Epidermal melanocyte (primary cell): ENCODE results near the gene TASOR2.
A peak's percentile ranks its signal among the peaks of the same experiment; 100 is the strongest.

Experiments
- DNase-seq: peaks from one replicate; pipeline ENCODE4 v3.0.0; 2011; ENCODE audit warnings: low spot score; ENCODE audit not compliant: insufficient read length

TASOR2 gene, protein sequence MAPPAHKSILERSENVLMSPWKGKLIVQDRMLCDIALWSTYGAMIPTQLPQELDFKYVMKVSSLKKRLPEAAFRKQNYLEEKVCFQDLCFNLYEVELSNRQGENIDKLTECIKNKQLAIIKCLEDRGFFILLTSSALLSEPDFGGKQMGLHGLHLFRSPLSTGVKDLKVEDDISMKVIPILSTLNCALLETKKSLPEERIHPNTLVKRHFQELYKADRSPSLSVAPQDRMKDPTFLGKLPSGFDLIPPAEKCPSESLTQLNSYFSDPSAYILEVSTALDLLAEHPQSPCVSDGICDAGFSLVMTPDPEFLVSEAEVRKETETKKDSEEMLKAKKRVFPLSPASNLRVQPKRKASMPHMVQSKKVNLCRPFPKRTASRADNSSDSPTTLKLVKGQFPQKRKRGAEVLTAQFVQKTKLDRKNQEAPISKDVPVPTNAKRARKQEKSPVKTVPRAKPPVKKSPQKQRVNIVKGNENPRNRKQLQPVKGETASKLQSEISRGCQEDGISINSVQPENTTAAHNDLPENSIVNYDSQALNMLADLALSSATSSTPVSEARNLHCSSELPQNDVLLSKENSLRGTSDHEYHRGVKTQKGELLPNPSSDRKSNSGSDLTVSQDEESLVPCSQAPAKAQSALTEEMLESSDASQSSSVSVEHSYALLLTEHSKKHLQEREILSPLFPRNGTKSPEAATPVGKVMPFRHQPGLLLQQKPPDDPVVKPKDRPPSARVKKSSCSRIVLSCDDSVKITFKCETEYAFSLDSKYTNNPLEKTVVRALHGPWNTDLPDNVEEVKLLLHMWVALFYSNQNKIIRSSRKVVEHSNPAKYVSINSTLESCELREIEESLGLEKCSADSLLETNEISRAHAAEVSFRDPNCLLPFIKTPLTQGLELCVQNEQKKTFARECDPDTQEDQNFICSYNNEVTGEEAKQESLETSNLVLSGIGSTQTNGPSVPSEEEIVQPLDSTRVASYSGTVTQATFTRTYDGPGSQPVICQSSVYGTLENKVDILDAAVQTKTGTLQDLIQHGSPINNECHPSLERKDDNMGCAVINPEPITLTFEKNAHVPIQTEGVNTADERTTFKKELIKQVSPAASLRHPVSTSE (N-terminal part only)

DNA sequence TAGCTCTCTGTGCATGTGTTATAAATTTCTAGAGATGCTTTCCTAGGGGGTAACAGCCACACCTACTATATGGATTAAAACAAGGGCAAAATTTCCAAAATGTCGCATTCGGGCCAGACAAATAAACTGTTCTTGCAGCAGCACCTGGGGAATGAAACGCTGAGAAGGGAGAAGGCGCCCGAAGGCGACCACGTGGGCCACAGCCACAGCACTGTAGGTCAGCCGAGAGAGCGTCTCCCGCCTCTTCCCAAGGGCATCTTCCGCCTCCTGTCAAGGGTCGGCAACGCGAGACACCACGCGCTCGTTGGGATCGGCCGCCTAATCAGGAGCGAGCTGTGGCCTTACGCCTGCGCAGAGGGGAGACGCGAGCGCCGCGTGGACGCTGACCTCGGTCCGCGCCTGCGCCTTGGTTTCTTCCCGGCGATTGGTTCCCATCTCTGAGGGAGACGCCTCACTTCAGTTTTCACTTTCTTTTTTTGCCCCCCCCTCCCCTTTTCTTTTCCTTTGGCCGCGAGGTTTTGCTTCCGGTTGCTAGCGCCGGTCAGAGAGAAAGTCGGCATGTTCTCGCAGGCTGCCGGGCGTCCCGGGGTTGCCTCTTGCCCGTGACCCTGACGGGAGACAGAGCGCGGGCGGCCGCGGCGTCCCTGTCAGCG lies at the start of gene TASOR2:
Gene TASOR2 (plus strand): TSS at position 521 of the 653 bp plus-strand sequence. CDS start 35,805 bp downstream, outside the sequence.
- peak; percentile 83 for DNase-seq

DNA sequence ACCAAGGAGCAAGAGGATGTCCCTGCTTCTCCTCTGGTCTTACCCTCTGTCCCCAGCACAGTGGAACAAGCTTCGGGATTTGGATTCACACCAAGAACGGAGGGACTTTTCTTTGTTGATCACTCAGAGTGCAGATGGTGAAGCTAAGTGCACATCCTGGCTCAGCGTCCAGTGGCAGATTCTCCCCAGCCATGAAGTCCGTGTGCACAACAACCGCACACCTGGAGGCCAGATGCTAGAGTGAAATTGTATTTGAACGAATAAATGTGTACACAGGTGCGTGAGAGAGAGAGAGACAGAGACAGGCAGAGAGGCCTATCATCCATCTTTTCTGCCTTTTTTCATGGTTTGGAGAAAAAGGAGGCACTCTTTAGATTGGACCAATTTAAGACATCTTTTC lies 49.7 kb upstream of the TASOR2 start:
- DNase-seq, result no peak

DNA sequence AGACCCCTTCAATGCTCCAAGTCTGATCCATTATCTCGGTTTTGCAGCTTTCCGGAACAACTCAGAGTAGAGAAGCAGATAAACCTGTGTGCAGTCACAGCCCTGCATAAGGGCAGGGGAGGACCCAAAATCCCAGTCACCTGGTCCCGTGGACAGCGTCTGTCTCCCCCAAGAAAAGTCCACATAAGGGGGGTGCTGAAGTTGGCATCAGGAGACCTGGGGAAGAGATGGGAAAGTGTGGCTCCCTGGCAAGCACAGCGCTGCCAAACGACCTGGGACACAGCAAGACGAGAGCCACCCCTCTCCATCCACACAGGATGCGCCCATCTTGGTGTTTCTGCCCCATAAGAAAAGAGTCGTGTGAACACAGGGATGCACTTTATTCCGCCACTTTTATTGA lies 46.1 kb upstream of the TASOR2 start:
- DNase-seq, result no peak

DNA sequence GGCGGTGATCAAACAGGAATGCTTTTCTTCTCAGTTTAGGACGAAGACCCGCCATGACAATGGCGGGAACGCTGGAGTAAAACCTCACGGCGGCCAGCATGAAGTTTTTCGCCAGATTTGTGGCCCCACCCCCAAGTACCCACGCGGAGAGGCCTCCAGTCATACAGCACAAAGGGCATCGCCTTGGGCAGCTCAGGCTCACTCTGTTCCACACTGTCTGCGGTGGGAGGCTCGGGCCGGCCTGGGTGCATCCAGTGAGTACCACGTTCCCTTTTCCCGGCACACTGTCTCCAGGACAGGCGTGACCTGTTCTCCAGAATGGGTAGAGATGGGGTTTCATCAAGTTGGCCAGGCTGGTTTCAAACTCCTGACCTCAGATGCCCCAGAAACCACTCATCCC lies 45.6 kb upstream of the TASOR2 start:
- DNase-seq, result no peak

DNA sequence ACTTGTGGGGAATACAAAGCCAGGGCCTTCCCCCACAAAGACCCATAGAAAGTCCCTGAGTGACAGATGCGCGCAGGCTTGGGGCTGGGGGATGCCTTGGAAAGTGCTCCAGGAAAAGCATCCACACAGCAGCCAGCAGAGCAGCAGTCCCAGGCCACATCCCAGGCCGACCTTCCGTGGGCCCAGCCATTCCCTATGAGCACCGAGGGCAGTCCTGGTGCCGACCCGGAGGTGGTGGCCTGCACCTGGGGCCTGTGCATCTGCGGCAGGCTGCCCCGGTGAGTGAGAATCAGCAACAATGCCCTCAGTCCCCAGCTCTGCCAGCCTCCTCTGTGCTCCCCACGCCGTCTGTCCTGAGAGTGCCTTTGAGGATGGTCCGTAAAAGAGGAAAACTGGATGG lies 44.6 kb upstream of the TASOR2 start:
- no peak for DNase-seq

DNA sequence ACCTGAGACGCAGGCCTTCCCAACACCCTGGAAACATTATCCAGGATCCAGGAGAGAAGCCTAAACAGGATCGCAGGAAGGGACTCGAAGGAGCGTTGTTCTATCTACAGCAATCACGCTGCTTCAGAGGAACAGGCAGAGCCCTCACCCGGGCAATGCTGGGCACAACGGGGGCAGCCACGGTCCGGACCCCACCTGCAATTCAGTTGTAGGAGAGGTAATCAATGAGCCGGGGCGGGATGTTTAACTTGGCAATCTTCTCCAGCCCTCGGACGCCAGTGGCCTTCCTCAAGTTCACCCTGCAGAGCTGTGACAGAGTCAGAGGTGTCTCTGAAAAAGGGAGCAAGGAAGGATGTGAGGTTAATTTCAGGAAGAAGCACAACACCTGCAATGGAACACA lies 44.1 kb upstream of the TASOR2 start:
- no peak for DNase-seq

DNA sequence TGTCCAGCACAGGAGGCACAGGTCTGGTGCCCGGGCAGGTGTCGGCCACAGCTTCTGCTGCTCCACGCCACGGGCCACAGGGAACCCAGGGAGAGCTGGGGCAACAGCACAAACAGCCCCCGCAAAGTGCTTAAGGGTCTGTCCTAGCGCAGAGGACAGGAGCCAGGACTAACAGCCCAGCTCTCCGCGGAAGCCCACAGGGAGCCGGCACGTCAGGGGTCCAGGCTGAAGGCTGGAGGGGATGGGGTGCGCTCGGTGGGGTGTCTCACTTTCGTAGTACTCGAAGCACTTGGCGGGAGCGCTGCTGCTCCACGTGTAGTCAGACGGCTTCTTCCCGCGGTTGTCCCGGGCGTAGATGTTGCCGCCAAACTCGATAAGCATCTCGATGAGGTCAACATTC lies 43.1 kb upstream of the TASOR2 start:
- DNase-seq, result no peak

DNA sequence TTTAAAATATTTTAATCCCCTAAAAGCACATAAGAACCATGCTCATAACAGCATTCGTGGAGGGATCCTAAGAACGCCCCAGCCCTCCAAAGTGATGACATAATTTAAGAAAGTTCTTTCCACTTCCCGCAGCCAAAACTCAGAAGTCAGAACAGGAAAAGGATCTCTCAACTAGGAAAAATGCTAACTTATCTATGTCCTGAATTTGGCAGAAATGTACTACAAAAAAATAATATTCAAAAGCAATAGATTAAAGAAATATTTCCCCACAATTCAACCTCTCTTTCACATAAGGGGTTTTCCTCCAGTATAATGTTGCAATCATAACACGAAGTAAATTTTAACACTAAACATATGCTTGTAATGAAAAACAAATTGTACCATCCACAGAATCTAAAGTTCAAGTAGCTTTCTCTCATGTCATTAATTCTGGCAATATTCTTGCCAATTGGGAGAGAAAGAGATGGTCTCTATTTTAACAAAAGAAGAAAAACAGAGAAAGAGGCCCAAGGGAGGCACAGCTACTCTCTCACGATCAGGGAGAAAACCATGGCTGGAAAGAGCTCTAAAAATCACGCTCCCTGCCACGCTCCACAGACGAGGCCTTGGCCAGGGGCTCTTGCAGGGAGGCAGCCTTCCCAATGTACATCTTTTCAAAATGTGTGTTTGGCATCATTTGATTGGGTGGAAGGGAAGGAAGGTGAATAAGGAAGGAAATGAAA lies 41.1 kb upstream of the TASOR2 start:
- peak; percentile 45 for DNase-seq

DNA sequence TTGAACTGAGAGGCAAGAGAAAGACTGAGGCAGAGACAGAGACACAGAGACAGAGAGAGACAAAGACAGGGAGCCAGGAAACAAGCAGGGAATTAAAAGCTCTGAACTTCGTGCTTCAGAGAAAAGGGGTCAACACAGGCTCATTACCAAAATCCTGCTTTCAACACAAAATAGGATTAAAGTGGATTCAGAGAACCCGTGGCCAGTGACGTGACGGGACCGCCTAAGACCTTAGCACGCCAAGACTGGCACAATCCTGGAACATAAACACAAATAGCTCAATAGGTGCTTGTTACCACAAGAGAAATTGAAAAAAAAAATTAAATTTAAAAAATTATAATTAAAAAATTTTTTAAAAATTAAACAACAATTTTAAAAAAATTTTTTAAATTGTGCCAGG lies 39.7 kb upstream of the TASOR2 start:
- no peak for DNase-seq

DNA sequence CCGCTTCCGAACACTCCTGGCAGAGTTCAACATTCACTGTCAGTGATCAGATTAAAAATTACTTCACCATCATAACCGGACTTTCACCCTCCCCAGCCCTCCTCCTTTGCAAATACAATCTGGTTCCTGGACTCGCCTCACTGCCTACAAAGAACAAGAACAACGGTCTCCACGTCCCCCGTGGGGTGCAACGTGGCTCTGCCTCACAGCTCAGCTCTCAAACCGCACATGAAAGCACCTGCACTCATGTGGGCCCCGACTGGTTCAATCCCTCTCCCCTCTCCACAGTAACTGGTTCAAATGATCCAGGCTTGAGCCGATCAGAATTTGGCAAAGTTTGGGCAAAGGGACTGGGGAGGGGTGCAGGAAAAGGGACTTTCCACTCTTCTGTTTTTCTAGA lies 39.3 kb upstream of the TASOR2 start:
- no peak for DNase-seq

DNA sequence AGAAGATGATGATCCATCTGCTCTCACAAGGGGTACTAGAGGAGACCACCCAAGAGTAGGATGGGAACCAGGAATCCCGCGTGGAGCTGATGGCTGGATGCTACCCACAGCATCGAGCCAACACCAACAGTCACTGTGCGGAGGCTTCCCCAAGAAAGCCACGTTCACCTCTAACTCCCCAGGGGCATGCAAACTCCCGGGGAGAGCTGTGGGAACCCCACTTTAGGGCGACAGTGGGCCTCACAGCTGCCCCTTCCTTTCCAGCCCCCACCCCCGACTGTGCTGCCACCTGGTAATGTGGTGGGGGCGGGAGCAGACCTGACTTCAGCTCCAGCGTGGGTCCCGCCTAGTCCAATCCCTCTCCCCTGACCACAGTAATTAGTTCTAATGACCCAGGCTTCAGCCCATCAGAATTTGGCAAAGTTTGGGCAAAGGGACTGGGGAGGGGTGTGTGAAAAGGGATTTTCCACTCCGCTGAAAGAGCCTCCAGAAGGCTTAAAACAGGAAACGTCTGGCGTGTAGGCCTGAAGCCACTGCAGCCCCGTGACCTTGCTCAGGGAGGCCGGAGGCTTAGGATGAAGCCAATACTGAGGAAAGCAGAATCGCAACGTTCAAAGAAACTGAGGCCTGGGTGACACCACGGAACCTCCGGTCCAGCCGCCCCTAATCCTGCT lies 38.6 kb upstream of the TASOR2 start:
- no peak for DNase-seq

DNA sequence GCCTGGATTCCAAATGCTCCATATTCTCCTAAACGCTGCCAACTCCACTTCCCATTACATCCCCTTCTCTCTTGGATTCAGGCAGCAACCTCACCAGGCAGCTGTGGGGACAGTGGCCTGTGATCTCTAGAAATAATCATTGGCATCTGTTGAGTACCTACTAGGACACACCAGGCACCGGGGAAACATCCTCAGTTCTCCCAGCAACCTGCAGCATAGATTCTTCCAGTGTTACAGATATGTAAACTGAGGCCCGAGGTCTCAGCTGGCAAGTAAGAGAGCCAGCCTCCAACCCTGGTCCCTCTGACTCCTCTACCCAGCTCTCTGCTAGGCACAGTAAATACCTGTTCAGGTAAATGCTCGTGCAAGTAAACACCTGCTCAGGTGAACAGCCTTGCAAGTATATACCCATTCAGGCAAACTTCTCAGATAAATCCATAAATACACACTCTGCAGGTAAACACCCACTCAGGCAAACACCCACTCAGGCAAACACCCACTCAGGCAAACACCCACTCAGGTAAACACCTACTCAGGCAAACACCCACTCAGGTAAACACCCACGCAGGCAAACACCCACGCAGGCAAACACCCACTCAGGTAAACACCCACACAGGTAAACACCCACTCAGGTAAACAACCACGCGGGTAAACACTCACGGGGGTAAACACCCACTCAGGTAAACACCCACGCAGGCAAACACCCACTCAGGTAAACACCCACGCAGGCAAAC lies 37.0 kb upstream of the TASOR2 start:
- no peak for DNase-seq

DNA sequence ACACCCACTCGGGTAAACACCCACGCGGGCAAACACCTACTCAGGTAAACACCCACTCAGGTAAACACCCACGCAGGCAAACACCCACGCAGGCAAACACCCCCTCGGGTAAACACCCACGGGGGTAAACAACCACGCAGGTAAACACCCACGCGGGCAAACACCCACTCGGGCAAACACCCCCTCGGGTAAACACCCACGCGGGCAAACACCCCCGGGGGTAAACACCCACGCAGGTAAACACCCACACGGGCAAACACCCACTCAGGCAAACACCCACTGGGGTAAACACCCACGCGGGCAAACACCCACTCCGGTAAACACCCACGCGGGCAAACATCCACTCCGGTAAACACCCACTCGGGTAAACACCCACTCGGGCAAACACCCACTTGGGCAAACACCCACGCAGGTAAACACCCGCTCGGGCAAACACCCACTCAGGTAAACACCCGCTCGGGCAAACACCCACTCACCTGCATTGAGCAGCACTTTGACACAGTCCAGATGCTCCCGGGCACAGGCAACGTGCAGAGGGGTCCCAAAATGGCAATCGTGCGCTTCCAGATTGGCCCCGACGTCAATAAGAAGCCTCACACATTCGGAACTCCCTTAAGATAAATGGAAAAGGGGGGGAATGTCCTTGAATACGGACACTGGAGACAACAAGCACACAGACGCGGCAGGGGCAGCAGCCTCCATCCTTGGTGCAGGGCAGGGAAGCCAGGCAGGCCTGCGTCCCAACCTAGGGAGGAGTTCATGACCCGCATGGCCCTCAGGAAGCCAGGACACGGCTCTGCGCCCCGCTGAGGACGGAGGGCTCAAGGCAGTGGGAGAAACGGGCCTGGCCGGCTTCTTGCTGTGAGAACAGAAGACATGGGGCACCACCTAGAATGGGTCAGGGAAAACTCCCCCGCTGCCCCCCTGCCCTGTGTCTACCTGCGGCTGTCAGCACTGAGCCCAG lies 35.9 kb upstream of the TASOR2 start:
- DNase-seq, result no peak

DNA sequence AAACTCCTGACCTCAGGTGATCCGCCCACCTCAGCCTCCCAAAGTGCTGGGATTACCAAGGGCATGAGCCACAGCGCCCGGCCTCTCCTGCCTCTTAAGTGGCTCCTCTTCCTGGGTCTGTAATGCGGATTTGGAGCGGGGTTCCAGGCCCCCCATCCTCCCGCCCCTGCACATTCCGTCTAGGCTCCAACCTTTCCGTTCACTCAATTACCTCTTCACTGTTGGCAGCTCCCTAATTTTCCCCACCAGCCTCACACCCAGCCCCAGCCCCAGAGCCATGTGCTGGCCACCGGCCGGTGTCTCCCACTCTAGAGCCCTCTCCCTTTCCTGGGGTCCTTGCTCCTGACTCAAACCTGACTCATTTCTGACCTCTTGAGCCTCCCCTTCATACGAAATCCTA lies 34.9 kb upstream of the TASOR2 start:
- DNase-seq, result no peak

DNA sequence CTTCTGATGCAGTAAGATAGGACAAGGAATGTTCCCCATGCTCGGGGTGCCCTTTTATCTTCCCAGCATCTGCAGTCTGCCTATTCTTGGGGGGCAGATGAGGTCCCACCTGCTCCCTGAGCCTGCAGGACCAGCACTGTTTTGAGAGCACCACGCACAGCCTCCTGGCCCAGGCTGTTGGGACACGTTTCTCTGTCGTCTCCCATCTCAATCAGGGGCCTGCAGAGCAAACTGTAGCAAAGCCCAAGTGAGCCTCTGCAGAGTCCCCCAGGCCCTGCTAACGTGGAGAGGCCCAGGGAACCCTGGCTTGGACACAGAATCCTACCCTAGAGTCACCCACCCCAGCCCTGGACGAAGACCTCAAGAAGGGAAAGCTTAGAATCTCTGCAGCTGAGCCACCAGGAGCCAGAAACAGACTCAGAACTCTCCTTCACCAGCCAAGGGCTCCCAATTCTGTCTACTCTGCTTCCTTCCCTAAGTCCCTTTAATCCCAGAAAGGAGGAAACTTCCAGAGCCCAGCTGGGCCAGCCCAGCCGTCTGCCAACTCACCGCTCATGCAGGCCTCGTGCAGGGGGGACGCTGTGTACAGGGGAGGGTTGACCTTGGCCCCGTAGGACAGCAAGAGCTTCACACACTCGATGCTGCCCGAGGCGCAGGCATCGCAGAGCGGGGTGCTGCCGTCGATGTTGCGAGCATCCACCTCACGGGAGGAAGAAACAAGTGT lies 33.8 kb upstream of the TASOR2 start:
- no peak for DNase-seq

DNA sequence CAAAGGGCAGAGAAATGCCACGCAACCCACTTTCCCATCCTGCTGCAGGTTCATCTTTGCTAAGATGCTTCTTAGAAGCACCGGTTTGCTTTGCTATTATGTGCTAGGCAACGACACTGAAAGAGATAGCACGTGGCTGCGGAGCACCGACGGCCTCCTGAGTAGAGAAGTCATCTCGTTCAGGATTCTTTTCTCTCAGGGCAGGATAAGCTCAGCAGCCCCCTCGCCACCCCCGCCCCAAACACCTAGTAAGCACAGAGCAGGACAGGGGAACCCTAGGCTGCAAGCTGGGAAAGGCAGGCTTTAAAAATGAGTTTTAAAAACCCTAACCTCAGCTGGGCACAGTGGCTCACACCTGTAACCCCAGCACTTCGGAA lies 33.3 kb upstream of the TASOR2 start:
- DNase-seq, result no peak

DNA sequence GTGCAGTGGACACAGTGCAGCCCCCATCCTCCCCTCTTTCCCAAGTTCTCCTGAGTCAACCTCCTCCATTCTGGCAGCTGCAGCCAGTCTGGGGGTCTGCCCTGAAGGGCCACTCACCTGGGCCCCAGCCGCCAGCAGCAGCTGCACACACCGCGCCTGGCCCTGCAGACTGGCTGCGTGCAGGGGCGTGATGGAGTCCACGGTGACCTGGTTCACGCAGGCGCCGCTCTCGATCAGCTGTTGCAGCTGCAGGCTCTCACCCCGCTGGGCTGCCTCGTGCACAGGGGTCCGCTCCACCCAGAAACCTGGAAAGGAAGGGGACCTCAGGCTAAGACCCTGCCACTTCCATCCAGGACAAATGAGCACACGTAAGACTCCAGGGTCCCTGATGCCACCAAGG lies 31.9 kb upstream of the TASOR2 start:
- no peak for DNase-seq

DNA sequence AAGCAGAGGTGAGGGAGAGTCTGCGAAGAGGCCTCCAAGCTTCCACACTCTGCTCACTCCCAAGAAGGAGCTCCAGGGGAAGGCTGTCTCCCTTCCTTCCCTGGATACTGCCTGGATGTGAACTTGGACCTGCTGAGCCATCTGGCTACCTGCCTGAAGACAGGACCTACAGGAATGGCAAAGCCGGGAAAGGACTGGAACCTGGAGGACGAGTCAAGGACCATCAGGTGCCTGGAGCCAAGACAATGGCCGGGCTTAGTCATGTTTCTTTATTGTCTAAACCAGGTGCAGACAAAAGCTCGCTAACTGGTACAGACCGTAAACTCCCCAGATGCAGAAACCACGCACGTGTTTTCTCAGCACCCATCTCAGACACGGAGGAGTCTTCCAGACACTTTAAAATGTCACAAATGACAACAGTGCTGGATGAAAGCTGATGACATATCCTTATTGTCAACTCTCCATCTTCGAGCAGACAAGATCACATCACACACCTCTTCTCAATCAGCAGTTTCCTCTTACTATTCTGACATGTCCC lies 30.4 kb upstream of the TASOR2 start:
- no peak for DNase-seq
